GM23248 (cell line): ENCODE data around the gene CA5A. TPM values are rescaled to one million over a fixed set of nuclear protein-coding genes. Genes with fewer than 3 reads are reported as not detected.

Experiments used
- DNase-seq: peaks from one replicate; pipeline ENCODE4 v3.0.0-alpha.2; 2015
- H2AFZ ChIP-seq: fragments of 200-600 bp; sonication (generic); 2 replicates; pipeline ENCODE4 v1.6.1; 2016; ENCODE audit warnings: antibody characterized with exemption
- H3F3A ChIP-seq: fragments of 200-600 bp; sonication (generic); 2 replicates; pipeline ENCODE4 v1.6.1; 2016; ENCODE audit warnings: mild to moderate bottlenecking, antibody characterized with exemption, mixed run types; ENCODE audit not compliant: insufficient read depth
- H3K27ac ChIP-seq: fragments of 200-600 bp; sonication (generic); 2 replicates; pipeline ENCODE4 v1.5.1; 2016; ENCODE audit warnings: mild to moderate bottlenecking
- H3K27me3 ChIP-seq: fragments of 200-600 bp; sonication (generic); replicated peaks from 2 replicates; pipeline ENCODE4 v1.6.1; 2016; ENCODE audit warnings: mild to moderate bottlenecking; ENCODE audit not compliant: insufficient read depth
- H3K36me3 ChIP-seq: fragments of 200-600 bp; sonication (generic); 2 replicates; pipeline ENCODE4 v1.6.1; 2016; ENCODE audit warnings: low read depth, mild to moderate bottlenecking
- H3K4me1 ChIP-seq: fragments of 200-600 bp; sonication (generic); 2 replicates; pipeline ENCODE4 v1.6.1; 2016; ENCODE audit warnings: mild to moderate bottlenecking; ENCODE audit not compliant: insufficient read depth
- H3K4me2 ChIP-seq: fragments of 200-600 bp; sonication (generic); one replicate; pipeline ENCODE4 v1.6.1; 2016; ENCODE audit warnings: mild to moderate bottlenecking; ENCODE audit not compliant: unreplicated experiment
- H3K4me3 ChIP-seq: fragments of 200-600 bp; sonication (generic); 2 replicates; pipeline ENCODE4 v1.5.1; 2016; ENCODE audit warnings: mild to moderate bottlenecking
- H3K79me2 ChIP-seq: fragments of 200-600 bp; sonication (generic); 2 replicates; pipeline ENCODE4 v1.6.1; 2016; ENCODE audit warnings: mild to moderate bottlenecking; ENCODE audit not compliant: insufficient read depth
- H3K9ac ChIP-seq: fragments of 200-600 bp; sonication (generic); 2 replicates; pipeline ENCODE4 v1.6.1; 2016; ENCODE audit warnings: mild to moderate bottlenecking
- H3K9me2 ChIP-seq: fragments of 200-600 bp; sonication (generic); 2 replicates; pipeline ENCODE4 v1.6.1; 2016; ENCODE audit warnings: mixed run types, mild to moderate bottlenecking, moderate library complexity; ENCODE audit not compliant: insufficient read depth
- H3K9me3 ChIP-seq: fragments of 200-600 bp; sonication (generic); one replicate; pipeline ENCODE4 v1.6.1; 2017; ENCODE audit warnings: low read depth
- H4K20me1 ChIP-seq: fragments of 200-600 bp; sonication (generic); 2 replicates; pipeline ENCODE4 v1.6.0; 2016; ENCODE audit not compliant: insufficient read depth
- EZH2 ChIP-seq: fragments of 200-600 bp; sonication (generic); IDR thresholded peaks from 2 replicates; pipeline ENCODE4 v1.6.1; 2018; ENCODE audit warnings: antibody characterized with exemption, mild to moderate bottlenecking; ENCODE audit not compliant: insufficient read depth, poor library complexity, severe bottlenecking
- EZH2phosphoT487 ChIP-seq: fragments of 200-600 bp; sonication (generic); IDR thresholded peaks from 2 replicates; pipeline ENCODE4 v1.6.1; 2018; ENCODE audit warnings: antibody characterized with exemption, moderate library complexity, mild to moderate bottlenecking, low read depth; ENCODE audit not compliant: insufficient read depth
- WGBS, 2 experiments: methylation state at CpG; one replicate each; pipeline ENCODE4 v1.1.6; 2015 to 2017; ENCODE audit warnings: low lambda C conversion rate in 2 of 2, low coverage in 1 of 2; ENCODE audit errors: missing lambda C conversion rate in 2 of 2; 5-methylcytosine and 5-hydroxymethylcytosine counted together
- in situ Hi-C: fragments of 300-500 bp; cut with MboI; formaldehyde crosslinking; loops from 2 replicates; pipeline ENCODE4 v1.15.0; 2020
- polyA plus RNA-seq: library from polyadenylated mRNA; unstranded; fragments of >200 nt; fragmentation: Nextera tagmentation; extraction: Ambion mirVana; gene quantifications from 2 replicates; pipeline ENCODE4 v1.2.1, GENCODE V29; 2016
- total RNA-seq: library from RNA; depleted of rRNA; stranded (reverse); fragments of >200 nt; shearing (Covaris generic); gene quantifications from 2 replicates; pipeline ENCODE4 v1.2.3, GENCODE V29; 2014

The CA5A gene
- total and polyA plus RNA-seq, 2 experiments from 2014 or later: not detected

DNA sequence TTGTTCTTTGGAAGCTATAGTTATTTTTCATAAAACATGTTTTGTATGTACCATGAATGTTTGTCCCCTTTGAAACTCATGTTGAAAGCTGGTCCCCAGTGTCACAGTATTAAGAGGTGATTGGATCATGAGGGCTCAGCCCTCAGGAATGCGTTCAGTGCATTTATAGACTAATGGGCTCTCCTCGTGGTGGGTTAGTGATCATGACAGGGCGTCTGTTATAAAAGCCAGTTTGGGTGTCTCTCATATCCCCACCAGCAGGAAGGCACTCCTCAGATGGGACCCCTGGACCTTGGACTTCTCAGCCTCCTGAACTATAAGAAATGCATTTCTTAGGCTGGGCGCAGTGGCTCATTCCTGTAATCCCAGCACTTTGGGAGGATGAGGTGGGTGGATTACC, 25.3 kb upstream of the CA5A start:
- TF ChIP-seq EZH2: no peak
- no peak for TF ChIP-seq EZH2phosphoT487
- no peaks in the 10 kb centered on the region for H4K20me1 ChIP-seq
- no peak overlapping the region for H3K27ac ChIP-seq
- no peaks in the 10 kb centered on the region for H3K9me3 ChIP-seq
- peaks cover 25% of the 10 kb centered on the region for H3K4me1 ChIP-seq
- no peaks in the 10 kb centered on the region; the same call in 1 of the 2 replicates for H3K36me3 ChIP-seq
- no peaks in the 10 kb centered on the region for H3K9me2 ChIP-seq
- WGBS, 2 experiments: 74 to 75% methylated on average over 4 of the region's 4 CpGs
- DNase-seq: peak; percentile 22
- no peak overlapping the region for H3K4me2 ChIP-seq
- peak overlapping the region; percentile 10; the same call in 1 of the 2 replicates for H3K9ac ChIP-seq
- H3K79me2 ChIP-seq: peaks cover 93% of the 10 kb centered on the region
- no peaks in the 10 kb centered on the region for H3K27me3 ChIP-seq
- H2AFZ ChIP-seq: no peak overlapping the region
- peaks cover 28% of the 10 kb centered on the region for H3F3A ChIP-seq
- H3K4me3 ChIP-seq: no peak overlapping the region
- in situ Hi-C loops: no loop called here

GRCh38 chr16:87960852-87961251, 24.5 kb upstream of the CA5A start:
- Histone ChIP-seq H3K27me3 (no peaks in the 10 kb centered on the region), H3K9me3 (no peaks in the 10 kb centered on the region), H3K4me2 (no peak overlapping the region), H3K9me2 (no peaks in the 10 kb centered on the region), H3K27ac (no peak overlapping the region), H3F3A (peaks cover 20% of the 10 kb centered on the region), H4K20me1 (no peaks in the 10 kb centered on the region), H2AFZ (no peak overlapping the region), H3K4me1 (peaks cover 18% of the 10 kb centered on the region), H3K4me3 (no peak overlapping the region), H3K9ac (no peak overlapping the region), H3K36me3 (no peaks in the 10 kb centered on the region; the same call in 1 of the 2 replicates), H3K79me2 (peaks cover 94% of the 10 kb centered on the region)
- 48 to 49% methylated on average over 8 of the region's 8 CpGs for WGBS, 2 experiments
- DNase-seq: no peak
- in situ Hi-C loops: no loop called here
- TF ChIP-seq EZH2phosphoT487 (no peak), EZH2 (no peak)

- no peaks in the 10 kb centered on the region for H3K9me2 ChIP-seq
- no peak overlapping the region for H3K4me2 ChIP-seq
- no peak overlapping the region for H3K27ac ChIP-seq
- H3K27me3 ChIP-seq: no peaks in the 10 kb centered on the region
- H3K79me2 ChIP-seq: peaks cover 94% of the 10 kb centered on the region
- in situ Hi-C loops: no loop called here
- no peaks in the 10 kb centered on the region for H4K20me1 ChIP-seq
- H3F3A ChIP-seq: peaks cover 19% of the 10 kb centered on the region
- no peak overlapping the region for H3K4me3 ChIP-seq
- no peak overlapping the region for H2AFZ ChIP-seq
- DNase-seq: peak; percentile 30
- peaks cover 20% of the 10 kb centered on the region for H3K4me1 ChIP-seq
- no peak overlapping the region for H3K9ac ChIP-seq
- no peaks in the 10 kb centered on the region; the same call in 1 of the 2 replicates for H3K36me3 ChIP-seq
- 67 to 74% methylated on average over 5 of the region's 5 CpGs for WGBS, 2 experiments
- no peaks in the 10 kb centered on the region for H3K9me3 ChIP-seq
- TF ChIP-seq EZH2phosphoT487 (no peak), EZH2 (no peak)
Measured at GRCh38 chr16:87960296-87960695, 24.0 kb upstream of the CA5A start.

DNA sequence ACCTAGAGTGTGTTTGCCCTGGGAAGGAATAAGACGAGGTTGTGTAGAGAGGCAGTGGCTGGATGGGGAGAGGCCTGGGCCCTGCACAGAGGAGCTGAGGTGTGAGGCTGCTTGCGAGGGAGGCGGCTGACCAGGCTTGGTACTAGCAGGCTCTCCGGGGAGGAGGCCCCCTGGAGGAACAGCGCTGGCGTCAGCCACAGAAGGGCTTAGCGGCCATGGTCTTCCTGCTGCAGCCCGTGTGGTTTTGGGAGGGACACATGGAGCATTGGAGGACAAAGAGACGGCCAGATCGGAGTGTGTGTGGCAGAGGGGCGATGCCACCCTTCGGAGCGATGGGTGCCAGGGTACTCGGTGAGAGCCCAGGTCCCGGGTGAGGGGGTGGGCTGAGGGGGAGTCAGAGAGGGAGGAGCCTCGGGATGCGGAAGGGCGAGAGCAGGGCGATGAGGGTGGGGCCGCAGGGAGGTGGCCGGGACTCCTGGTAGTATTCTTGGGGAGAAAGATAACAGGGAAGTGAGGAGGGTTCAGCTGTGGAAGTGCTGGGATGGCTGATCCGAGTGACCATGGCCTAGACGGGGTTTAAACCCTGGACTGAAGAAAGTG, 23.2 kb upstream of the CA5A start:
- H3F3A ChIP-seq: peaks cover 19% of the 10 kb centered on the region
- H3K9me3 ChIP-seq: no peaks in the 10 kb centered on the region
- TF ChIP-seq EZH2: no peak
- H3K4me3 ChIP-seq: no peak overlapping the region
- no peaks in the 10 kb centered on the region for H4K20me1 ChIP-seq
- in situ Hi-C loops: no loop called here
- H3K4me1 ChIP-seq: peaks cover 20% of the 10 kb centered on the region
- H3K27ac ChIP-seq: no peak overlapping the region
- H3K36me3 ChIP-seq: no peaks in the 10 kb centered on the region; the same call in 1 of the 2 replicates
- H3K79me2 ChIP-seq: peaks cover 94% of the 10 kb centered on the region
- H3K9ac ChIP-seq: no peak overlapping the region
- H3K27me3 ChIP-seq: no peaks in the 10 kb centered on the region
- WGBS, 2 experiments: 95 to 98% methylated on average over 15 to 23 of the region's 23 CpGs
- H2AFZ ChIP-seq: no peak overlapping the region
- H3K9me2 ChIP-seq: no peaks in the 10 kb centered on the region
- H3K4me2 ChIP-seq: no peak overlapping the region
- DNase-seq: no peak
